CD4-positive, alpha-beta T cell treated with Interleukin-6 at 100 ng/mL for 8 hours (primary cell): ENCODE data around the gene SLC17A7.

Experiments
- DNase-seq: peaks from one replicate; pipeline ENCODE4 v3.0.0-alpha.2; 2020; ENCODE audit warnings: mixed read lengths, low spot score

Gene SLC17A7

GRCh38 chr19:49408816-49409440 lies 32.4 kb downstream of the SLC17A7 start:
- no peak for DNase-seq

GRCh38 chr19:49407482-49408015 lies 33.8 kb downstream of the SLC17A7 start:
- DNase-seq = no peak

- no peak for DNase-seq
These were observed 34.2 kb downstream of the SLC17A7 start for GRCh38 chr19:49407079-49407478.

GRCh38 chr19:49403404-49404187 lies 37.7 kb downstream of the SLC17A7 start:
- DNase-seq = no peak

- DNase-seq = no peak
These were observed 41.3 kb downstream of the SLC17A7 start for GRCh38 chr19:49400029-49400428.

GRCh38 chr19:49398931-49399330 lies 42.4 kb downstream of the SLC17A7 start:
- DNase-seq = no peak

GRCh38 chr19:49398001-49398615 lies 43.2 kb downstream of the SLC17A7 start:
- DNase-seq = no peak

GRCh38 chr19:49396738-49397505 lies 44.4 kb downstream of the SLC17A7 start:
- no peak for DNase-seq

- DNase-seq = no peak
These were observed 45.5 kb downstream of the SLC17A7 start for GRCh38 chr19:49395581-49396407.

- no peak for DNase-seq
These were observed 47.4 kb downstream of the SLC17A7 start for GRCh38 chr19:49393881-49394280.

GRCh38 chr19:49391581-49392399 lies 49.5 kb downstream of the SLC17A7 start:
- DNase-seq = peak; percentile 83

- DNase-seq = no peak
These were observed 50.4 kb downstream of the SLC17A7 start for GRCh38 chr19:49390929-49391359.

GRCh38 chr19:49390131-49390928 lies 51.0 kb downstream of the SLC17A7 start:
- DNase-seq = no peak

- no peak for DNase-seq
These were observed 51.9 kb downstream of the SLC17A7 start for GRCh38 chr19:49389406-49389805.

GRCh38 chr19:49387936-49388372 lies 53.4 kb downstream of the SLC17A7 start, which contains the start of gene KASH5:
Gene KASH5, plus strand, starts transcription at chr19:49388249. Its CDS starts 2,635 bp downstream, at chr19:49390884.
- peak; percentile 74 for DNase-seq

GRCh38 chr19:49383599-49383998 lies 57.7 kb downstream of the SLC17A7 start:
- no peak for DNase-seq

- no peak for DNase-seq
These were observed 58.7 kb downstream of the SLC17A7 start for GRCh38 chr19:49382639-49383038.

- no peak for DNase-seq
These were observed 60.9 kb downstream of the SLC17A7 start for GRCh38 chr19:49380391-49380790.
